HepG2 (cell line): Measurements from ENCODE around the gene SART1. TPM values are rescaled to one million over a fixed set of nuclear protein-coding genes. Genes with fewer than 3 reads are reported as not detected.

Source experiments
- ATAC-seq: fragments of 200-7000 bp; cut with Tn5 transposase; 3 replicates; pipeline ENCODE4 v1.9.1; 2020; ENCODE audit warnings: mild to moderate bottlenecking, moderate library complexity
- BruUV-seq: library from RNA; stranded (reverse); fragments of 400-500 nt; replicated peaks from 2 replicates; lab custom pipeline; 2021; lab: Mats Ljungman, UMichigan
- CTCF ChIA-PET: fragments of 300-600 bp; formaldehyde crosslinking; extraction: SDS; loops from one replicate; lab custom pipeline; 2021; ENCODE audit warnings: low total read pairs, inconsistent platforms, low intra/inter-chr PET ratio; lab: Yijun Ruan, JAX
- POLR2A ChIA-PET: fragments of 350-600 bp; sonication (Branson Sonifier 250); formaldehyde crosslinking; loops from one replicate; lab custom pipeline; 2020; ENCODE audit warnings: antibody characterized with exemption, inconsistent platforms; lab: Yijun Ruan, JAX
- DNase-seq: peaks from one replicate; pipeline ENCODE4 v3.0.0-alpha.2; 2015; ENCODE audit warnings: low spot score
- FAIRE-seq: peaks from 3 replicates; lab custom pipeline; 2011; peaks lifted over from hg19 to GRCh38; lab: Jason Lieb, UNC
- H2AFZ ChIP-seq: one replicate; pipeline ENCODE4 v1.6.1; 2011; ENCODE audit warnings: low read length, inconsistent platforms
- H3K27ac ChIP-seq: fragments of 300-600 bp; 3 replicates; pipeline ENCODE4 v1.8.0; 2011; ENCODE audit warnings: mixed run types, mild to moderate bottlenecking, mixed read lengths, low read length, inconsistent platforms; ENCODE audit not compliant: insufficient read depth; ENCODE audit errors: extremely low read length
- H3K27me3 ChIP-seq, 2 experiments: fragments of 200-600 bp in 1 of 2; 2 replicates in 1 of 2; 3 replicates in 1 of 2; pipeline versions ENCODE4 v1.6.0 to v1.8.0; 2011; ENCODE audit warnings: low read length in 2 of 2, mild to moderate bottlenecking in 2 of 2, moderate library complexity in 2 of 2, inconsistent platforms in 1 of 2; ENCODE audit not compliant: insufficient read depth in 2 of 2, control insufficient read depth in 1 of 2
- H3K36me3 ChIP-seq, 2 experiments: fragments of 200-600 bp in 1 of 2; replicated peaks in 1 of 2; 2 replicates in 1 of 2; 3 replicates in 1 of 2; pipeline versions ENCODE4 v1.5.1 to v1.8.0; 2011; ENCODE audit warnings: low read length in 2 of 2, inconsistent platforms in 1 of 2; ENCODE audit not compliant: insufficient read depth in 2 of 2, control insufficient read depth in 1 of 2
- H3K4me1 ChIP-seq: 2 replicates; pipeline ENCODE4 v1.5.1; 2012; ENCODE audit warnings: low read length, inconsistent platforms; ENCODE audit not compliant: insufficient read depth
- H3K4me2 ChIP-seq: 2 replicates; pipeline ENCODE4 v1.6.0; 2011; ENCODE audit warnings: low read depth, low read length, inconsistent platforms
- H3K4me3 ChIP-seq, 3 experiments: fragments of 200-600 bp in 1 of 3; sonication (generic), shearing (Covaris generic) in 1 of 3; replicated peaks in 1 of 3; 2 replicates each; pipeline ENCODE4 v1.5.1; 2011 to 2016; ENCODE audit warnings: low read length in 3 of 3, inconsistent platforms in 2 of 3, low read depth in 2 of 3, mild to moderate bottlenecking in 2 of 3, control low read depth in 1 of 3, mixed read lengths in 1 of 3; ENCODE audit not compliant: insufficient read depth in 1 of 3
- H3K79me2 ChIP-seq: one replicate; pipeline ENCODE4 v1.6.1; 2011; ENCODE audit warnings: low read length, inconsistent platforms; ENCODE audit not compliant: insufficient read depth
- H3K9ac ChIP-seq: 2 replicates; pipeline ENCODE4 v1.6.0; 2011; ENCODE audit warnings: mild to moderate bottlenecking, low read depth, low read length, inconsistent platforms; ENCODE audit not compliant: insufficient read depth
- H3K9me3 ChIP-seq: 2 replicates; pipeline ENCODE4 v1.5.1; 2012; ENCODE audit warnings: mild to moderate bottlenecking, low read length
- H4K20me1 ChIP-seq: 2 replicates; pipeline ENCODE4 v1.6.0; 2011; ENCODE audit warnings: inconsistent platforms, mild to moderate bottlenecking, low read length, moderate library complexity; ENCODE audit not compliant: insufficient read depth
- ZNF430 ChIP-seq: sonication (generic); formaldehyde crosslinking; IDR thresholded peaks from 2 replicates; pipeline ENCODE4 v1.9.0; 2021; ENCODE audit warnings: mild to moderate bottlenecking, missing genetic modification reagents
- WGBS: methylation state at CpG from one replicate; pipeline ENCODE4 v1.1.6; 2017; ENCODE audit warnings: low lambda C conversion rate; 5-methylcytosine and 5-hydroxymethylcytosine counted together
- in situ Hi-C: cut with HindIII; loops from 2 replicates; pipeline ENCODE4 v1.10.0; 2017; ENCODE audit warnings: low pct_unique_long_range_greater_than_20kb; ENCODE audit not compliant: extremely low pct_ligation_motif_present
- intact Hi-C: fragments of 100-400 bp; cut with micrococcal nuclease; formaldehyde crosslinking; loops from one replicate; pipeline ENCODE4 v1.10.0; 2022; ENCODE audit not compliant: unreplicated experiment
- polyA plus RNA-seq, 8 experiments: library from polyadenylated mRNA; depleted of rRNA in 3 of 8; stranded (reverse) in 7 of 8; unstranded in 1 of 8; fragments of >200 nt; fragmentation: Illumina TruSeq in 4 of 8; extraction: Trizol in 4 of 8; gene quantifications; 2 replicates each; pipeline versions ENCODE4 v1.2.1 to v1.2.3, GENCODE V29; 2011 to 2016; ENCODE audit warnings: low read depth in 4 of 8, missing spikeins in 1 of 8, mixed read lengths in 1 of 8; ENCODE audit not compliant: insufficient read depth in 1 of 8
- total RNA-seq, 5 experiments: library from RNA; depleted of rRNA; stranded (reverse); fragments of >200 nt; fragmentation: Illumina TruSeq; extraction: Trizol; gene quantifications; 2 replicates each; pipeline ENCODE4 v1.2.3, GENCODE V29; 2016; ENCODE audit warnings: low read depth in 1 of 5
- TF ChIP-seq, protein P1 (sequence below): sonication (generic); formaldehyde crosslinking; IDR thresholded peaks from 2 replicates; pipeline ENCODE4 v1.4.0; 2020; ENCODE audit warnings: missing genetic modification reagents, low read depth, mild to moderate bottlenecking, borderline replicate concordance
- TF ChIP-seq, protein P2 (sequence below): sonication (generic); formaldehyde crosslinking; IDR thresholded peaks from 2 replicates; pipeline ENCODE4 v1.4.0; 2020; ENCODE audit warnings: missing genetic modification reagents
- TF ChIP-seq, protein P3 (sequence below): sonication (generic); formaldehyde crosslinking; IDR thresholded peaks from 2 replicates; pipeline ENCODE4 v1.9.0; 2021; ENCODE audit warnings: mild to moderate bottlenecking, missing genetic modification reagents
- TF ChIP-seq, protein P4 (sequence below): sonication (generic); formaldehyde crosslinking; IDR thresholded peaks from 2 replicates; pipeline ENCODE4 v1.4.0; 2020; ENCODE audit warnings: missing genetic modification reagents, borderline replicate concordance
- TF ChIP-seq, protein P5 (sequence below): IDR thresholded peaks from 2 replicates; pipeline ENCODE4 v1.4.0; 2020; ENCODE audit warnings: mild to moderate bottlenecking, missing genetic modification reagents

Gene SART1
- total and polyA plus RNA-seq, 2 of the 13 experiments (the other 11 are each of a cell fraction or from before 2014, with no cell fraction given), result 11.3 to 22.5 TPM

DNA sequence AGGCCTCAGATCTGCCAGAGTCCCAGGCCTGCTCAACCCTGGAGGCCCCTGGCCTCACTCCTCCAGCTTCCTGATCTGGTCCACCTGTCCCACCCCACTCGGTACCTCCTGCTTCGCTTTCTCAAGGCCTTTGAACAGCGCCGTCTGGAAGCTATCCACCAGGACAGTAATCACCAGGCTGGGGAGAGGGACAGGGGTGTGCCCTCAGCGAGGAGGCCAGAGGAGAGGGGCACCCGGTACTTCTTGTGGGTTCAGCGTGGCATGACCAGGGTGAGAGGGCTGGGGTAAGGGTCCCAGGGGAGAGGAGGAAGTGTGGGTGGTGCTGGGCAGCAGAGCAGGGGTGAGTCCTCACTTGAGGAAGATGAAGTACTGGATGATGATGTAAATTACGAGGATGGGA, 58.7 kb downstream of the SART1 start:
- Histone ChIP-seq H2AFZ (no peak overlapping the region), H3K4me1 (peaks cover 21% of the 10 kb centered on the region), H3K4me3 (no peak overlapping the region; a peak in 1 of 6 replicates), H3K79me2 (no peaks in the 10 kb centered on the region), H3K27ac (no peak overlapping the region), H3K27me3 (peaks cover 8 to 40% of the 10 kb centered on the region in 2 experiments; a peak in 3 of 5 replicates), H3K9ac (no peak overlapping the region), H3K4me2 (no peak overlapping the region), H3K9me3 (no peaks in the 10 kb centered on the region), H3K36me3 (no peaks in the 10 kb centered on the region), H4K20me1 (no peaks in the 10 kb centered on the region)
- ChIA-PET POLR2A (interaction anchor here (0.6 to 1.4 kb wide), 2 partner anchors 32 to 161 kb away, joined by 3 to 4 read pairs; partner anchors contain the start of gene SF3B2), CTCF (no interaction called here)
- DNase-seq (no peak), FAIRE-seq (no peak), ATAC-seq (no peak)
- 36% methylated on average over 4 of the region's 8 CpGs for WGBS
- in situ Hi-C loops, result no loop called here
- no TSS peak for BruUV-seq
- intact Hi-C loops, result no loop called here
- TF ChIP-seq, protein P1, sequence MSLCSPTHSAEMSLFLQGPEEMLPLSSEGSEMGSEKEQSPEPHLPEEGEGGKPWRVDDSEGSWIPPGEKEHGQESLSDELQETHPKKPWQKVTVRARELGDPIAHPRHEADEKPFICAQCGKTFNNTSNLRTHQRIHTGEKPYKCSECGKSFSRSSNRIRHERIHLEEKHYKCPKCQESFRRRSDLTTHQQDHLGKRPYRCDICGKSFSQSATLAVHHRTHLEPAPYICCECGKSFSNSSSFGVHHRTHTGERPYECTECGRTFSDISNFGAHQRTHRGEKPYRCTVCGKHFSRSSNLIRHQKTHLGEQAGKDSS (CRISPR knock-in tag), result no peak
- TF ChIP-seq, protein P2, sequence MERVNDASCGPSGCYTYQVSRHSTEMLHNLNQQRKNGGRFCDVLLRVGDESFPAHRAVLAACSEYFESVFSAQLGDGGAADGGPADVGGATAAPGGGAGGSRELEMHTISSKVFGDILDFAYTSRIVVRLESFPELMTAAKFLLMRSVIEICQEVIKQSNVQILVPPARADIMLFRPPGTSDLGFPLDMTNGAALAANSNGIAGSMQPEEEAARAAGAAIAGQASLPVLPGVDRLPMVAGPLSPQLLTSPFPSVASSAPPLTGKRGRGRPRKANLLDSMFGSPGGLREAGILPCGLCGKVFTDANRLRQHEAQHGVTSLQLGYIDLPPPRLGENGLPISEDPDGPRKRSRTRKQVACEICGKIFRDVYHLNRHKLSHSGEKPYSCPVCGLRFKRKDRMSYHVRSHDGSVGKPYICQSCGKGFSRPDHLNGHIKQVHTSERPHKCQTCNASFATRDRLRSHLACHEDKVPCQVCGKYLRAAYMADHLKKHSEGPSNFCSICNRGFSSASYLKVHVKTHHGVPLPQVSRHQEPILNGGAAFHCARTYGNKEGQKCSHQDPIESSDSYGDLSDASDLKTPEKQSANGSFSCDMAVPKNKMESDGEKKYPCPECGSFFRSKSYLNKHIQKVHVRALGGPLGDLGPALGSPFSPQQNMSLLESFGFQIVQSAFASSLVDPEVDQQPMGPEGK (CRISPR knock-in tag), result no peak
- TF ChIP-seq, protein P3, sequence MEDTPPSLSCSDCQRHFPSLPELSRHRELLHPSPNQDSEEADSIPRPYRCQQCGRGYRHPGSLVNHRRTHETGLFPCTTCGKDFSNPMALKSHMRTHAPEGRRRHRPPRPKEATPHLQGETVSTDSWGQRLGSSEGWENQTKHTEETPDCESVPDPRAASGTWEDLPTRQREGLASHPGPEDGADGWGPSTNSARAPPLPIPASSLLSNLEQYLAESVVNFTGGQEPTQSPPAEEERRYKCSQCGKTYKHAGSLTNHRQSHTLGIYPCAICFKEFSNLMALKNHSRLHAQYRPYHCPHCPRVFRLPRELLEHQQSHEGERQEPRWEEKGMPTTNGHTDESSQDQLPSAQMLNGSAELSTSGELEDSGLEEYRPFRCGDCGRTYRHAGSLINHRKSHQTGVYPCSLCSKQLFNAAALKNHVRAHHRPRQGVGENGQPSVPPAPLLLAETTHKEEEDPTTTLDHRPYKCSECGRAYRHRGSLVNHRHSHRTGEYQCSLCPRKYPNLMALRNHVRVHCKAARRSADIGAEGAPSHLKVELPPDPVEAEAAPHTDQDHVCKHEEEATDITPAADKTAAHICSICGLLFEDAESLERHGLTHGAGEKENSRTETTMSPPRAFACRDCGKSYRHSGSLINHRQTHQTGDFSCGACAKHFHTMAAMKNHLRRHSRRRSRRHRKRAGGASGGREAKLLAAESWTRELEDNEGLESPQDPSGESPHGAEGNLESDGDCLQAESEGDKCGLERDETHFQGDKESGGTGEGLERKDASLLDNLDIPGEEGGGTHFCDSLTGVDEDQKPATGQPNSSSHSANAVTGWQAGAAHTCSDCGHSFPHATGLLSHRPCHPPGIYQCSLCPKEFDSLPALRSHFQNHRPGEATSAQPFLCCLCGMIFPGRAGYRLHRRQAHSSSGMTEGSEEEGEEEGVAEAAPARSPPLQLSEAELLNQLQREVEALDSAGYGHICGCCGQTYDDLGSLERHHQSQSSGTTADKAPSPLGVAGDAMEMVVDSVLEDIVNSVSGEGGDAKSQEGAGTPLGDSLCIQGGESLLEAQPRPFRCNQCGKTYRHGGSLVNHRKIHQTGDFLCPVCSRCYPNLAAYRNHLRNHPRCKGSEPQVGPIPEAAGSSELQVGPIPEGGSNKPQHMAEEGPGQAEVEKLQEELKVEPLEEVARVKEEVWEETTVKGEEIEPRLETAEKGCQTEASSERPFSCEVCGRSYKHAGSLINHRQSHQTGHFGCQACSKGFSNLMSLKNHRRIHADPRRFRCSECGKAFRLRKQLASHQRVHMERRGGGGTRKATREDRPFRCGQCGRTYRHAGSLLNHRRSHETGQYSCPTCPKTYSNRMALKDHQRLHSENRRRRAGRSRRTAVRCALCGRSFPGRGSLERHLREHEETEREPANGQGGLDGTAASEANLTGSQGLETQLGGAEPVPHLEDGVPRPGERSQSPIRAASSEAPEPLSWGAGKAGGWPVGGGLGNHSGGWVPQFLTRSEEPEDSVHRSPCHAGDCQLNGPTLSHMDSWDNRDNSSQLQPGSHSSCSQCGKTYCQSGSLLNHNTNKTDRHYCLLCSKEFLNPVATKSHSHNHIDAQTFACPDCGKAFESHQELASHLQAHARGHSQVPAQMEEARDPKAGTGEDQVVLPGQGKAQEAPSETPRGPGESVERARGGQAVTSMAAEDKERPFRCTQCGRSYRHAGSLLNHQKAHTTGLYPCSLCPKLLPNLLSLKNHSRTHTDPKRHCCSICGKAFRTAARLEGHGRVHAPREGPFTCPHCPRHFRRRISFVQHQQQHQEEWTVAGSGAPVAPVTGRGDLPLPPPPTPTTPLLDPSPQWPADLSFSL, result no peak
- TF ChIP-seq, protein P4, sequence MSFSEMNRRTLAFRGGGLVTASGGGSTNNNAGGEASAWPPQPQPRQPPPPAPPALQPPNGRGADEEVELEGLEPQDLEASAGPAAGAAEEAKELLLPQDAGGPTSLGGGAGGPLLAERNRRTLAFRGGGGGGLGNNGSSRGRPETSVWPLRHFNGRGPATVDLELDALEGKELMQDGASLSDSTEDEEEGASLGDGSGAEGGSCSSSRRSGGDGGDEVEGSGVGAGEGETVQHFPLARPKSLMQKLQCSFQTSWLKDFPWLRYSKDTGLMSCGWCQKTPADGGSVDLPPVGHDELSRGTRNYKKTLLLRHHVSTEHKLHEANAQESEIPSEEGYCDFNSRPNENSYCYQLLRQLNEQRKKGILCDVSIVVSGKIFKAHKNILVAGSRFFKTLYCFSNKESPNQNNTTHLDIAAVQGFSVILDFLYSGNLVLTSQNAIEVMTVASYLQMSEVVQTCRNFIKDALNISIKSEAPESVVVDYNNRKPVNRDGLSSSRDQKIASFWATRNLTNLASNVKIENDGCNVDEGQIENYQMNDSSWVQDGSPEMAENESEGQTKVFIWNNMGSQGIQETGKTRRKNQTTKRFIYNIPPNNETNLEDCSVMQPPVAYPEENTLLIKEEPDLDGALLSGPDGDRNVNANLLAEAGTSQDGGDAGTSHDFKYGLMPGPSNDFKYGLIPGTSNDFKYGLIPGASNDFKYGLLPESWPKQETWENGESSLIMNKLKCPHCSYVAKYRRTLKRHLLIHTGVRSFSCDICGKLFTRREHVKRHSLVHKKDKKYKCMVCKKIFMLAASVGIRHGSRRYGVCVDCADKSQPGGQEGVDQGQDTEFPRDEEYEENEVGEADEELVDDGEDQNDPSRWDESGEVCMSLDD (CRISPR knock-in tag), result no peak
- TF ChIP-seq ZNF430 (CRISPR knock-in tag), result no peak
- TF ChIP-seq, protein P5, sequence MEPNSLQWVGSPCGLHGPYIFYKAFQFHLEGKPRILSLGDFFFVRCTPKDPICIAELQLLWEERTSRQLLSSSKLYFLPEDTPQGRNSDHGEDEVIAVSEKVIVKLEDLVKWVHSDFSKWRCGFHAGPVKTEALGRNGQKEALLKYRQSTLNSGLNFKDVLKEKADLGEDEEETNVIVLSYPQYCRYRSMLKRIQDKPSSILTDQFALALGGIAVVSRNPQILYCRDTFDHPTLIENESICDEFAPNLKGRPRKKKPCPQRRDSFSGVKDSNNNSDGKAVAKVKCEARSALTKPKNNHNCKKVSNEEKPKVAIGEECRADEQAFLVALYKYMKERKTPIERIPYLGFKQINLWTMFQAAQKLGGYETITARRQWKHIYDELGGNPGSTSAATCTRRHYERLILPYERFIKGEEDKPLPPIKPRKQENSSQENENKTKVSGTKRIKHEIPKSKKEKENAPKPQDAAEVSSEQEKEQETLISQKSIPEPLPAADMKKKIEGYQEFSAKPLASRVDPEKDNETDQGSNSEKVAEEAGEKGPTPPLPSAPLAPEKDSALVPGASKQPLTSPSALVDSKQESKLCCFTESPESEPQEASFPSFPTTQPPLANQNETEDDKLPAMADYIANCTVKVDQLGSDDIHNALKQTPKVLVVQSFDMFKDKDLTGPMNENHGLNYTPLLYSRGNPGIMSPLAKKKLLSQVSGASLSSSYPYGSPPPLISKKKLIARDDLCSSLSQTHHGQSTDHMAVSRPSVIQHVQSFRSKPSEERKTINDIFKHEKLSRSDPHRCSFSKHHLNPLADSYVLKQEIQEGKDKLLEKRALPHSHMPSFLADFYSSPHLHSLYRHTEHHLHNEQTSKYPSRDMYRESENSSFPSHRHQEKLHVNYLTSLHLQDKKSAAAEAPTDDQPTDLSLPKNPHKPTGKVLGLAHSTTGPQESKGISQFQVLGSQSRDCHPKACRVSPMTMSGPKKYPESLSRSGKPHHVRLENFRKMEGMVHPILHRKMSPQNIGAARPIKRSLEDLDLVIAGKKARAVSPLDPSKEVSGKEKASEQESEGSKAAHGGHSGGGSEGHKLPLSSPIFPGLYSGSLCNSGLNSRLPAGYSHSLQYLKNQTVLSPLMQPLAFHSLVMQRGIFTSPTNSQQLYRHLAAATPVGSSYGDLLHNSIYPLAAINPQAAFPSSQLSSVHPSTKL (CRISPR knock-in tag), result no peak
